GM21717 (cell line): ENCODE data around the gene RABGAP1L.

Experiments used
- ATAC-seq: cut with Tn5 transposase; IDR thresholded peaks from one replicate; pipeline ENCODE4 v1.9.1; 2021; ENCODE audit warnings: mild to moderate bottlenecking, moderate library complexity; ENCODE audit not compliant: unreplicated experiment

RABGAP1L gene

GRCh38 chr1:174740249-174740968 is 581.1 kb downstream of the RABGAP1L start:
- no peak for ATAC-seq

GRCh38 chr1:174742805-174743653 is 583.7 kb downstream of the RABGAP1L start:
- no peak for ATAC-seq

GRCh38 chr1:174743654-174744561 is 584.6 kb downstream of the RABGAP1L start:
- ATAC-seq: no peak

GRCh38 chr1:174744886-174745285 is 585.6 kb downstream of the RABGAP1L start:
- no peak for ATAC-seq

GRCh38 chr1:174746024-174746808 is 586.9 kb downstream of the RABGAP1L start:
- no peak for ATAC-seq

- no peak for ATAC-seq
These were observed 588.3 kb downstream of the RABGAP1L start for GRCh38 chr1:174747613-174748012.

GRCh38 chr1:174748586-174748985 is 589.3 kb downstream of the RABGAP1L start:
- no peak for ATAC-seq

- no peak for ATAC-seq
These were observed 593.8 kb downstream of the RABGAP1L start for GRCh38 chr1:174753131-174753530.

- ATAC-seq: no peak
These were observed 602.0 kb downstream of the RABGAP1L start for GRCh38 chr1:174761335-174761734.

GRCh38 chr1:174761901-174762585 is 602.7 kb downstream of the RABGAP1L start:
- no peak for ATAC-seq

GRCh38 chr1:174764191-174764590 is 604.9 kb downstream of the RABGAP1L start:
- no peak for ATAC-seq

GRCh38 chr1:174766727-174767126 is 607.4 kb downstream of the RABGAP1L start:
- no peak for ATAC-seq

GRCh38 chr1:174768516-174768915 is 609.2 kb downstream of the RABGAP1L start:
- ATAC-seq: no peak

GRCh38 chr1:174768949-174769348 is 609.6 kb downstream of the RABGAP1L start:
- ATAC-seq: no peak

- ATAC-seq: no peak
These were observed 610.7 kb downstream of the RABGAP1L start for GRCh38 chr1:174769961-174770549.

GRCh38 chr1:174775621-174776020 is 616.3 kb downstream of the RABGAP1L start:
- ATAC-seq: no peak

- ATAC-seq: no peak
These were observed 617.9 kb downstream of the RABGAP1L start for GRCh38 chr1:174777262-174777661.

GRCh38 chr1:174785510-174785909 is 626.2 kb downstream of the RABGAP1L start:
- no peak for ATAC-seq

GRCh38 chr1:174786358-174786757 is 627.0 kb downstream of the RABGAP1L start:
- no peak for ATAC-seq
